KMS-11 (cell line): ENCODE data around the gene LBHD1.
"Not testable (repeated sequence)": the region's sequence is repeated elsewhere in the genome, so short reads cannot be mapped to it uniquely, and the experiment has no call there.

Experiments
- H2AFZ ChIP-seq: fragments of 200-600 bp; sonication (generic); 2 replicates; pipeline ENCODE4 v1.6.1; 2016; ENCODE audit warnings: antibody characterized with exemption, mixed run types, low read depth
- H3K27ac ChIP-seq: fragments of 200-600 bp; sonication (generic); 2 replicates; pipeline ENCODE4 v1.6.1; 2016; ENCODE audit warnings: mild to moderate bottlenecking, mixed run types
- H3K27me3 ChIP-seq: fragments of 200-600 bp; sonication (generic); 2 replicates; pipeline ENCODE4 v1.6.1; 2017; ENCODE audit warnings: mild to moderate bottlenecking, low read depth, mixed run types, moderate library complexity; ENCODE audit not compliant: insufficient read depth
- H3K36me3 ChIP-seq: fragments of 200-600 bp; sonication (generic); 2 replicates; pipeline ENCODE4 v1.6.1; 2017; ENCODE audit warnings: mild to moderate bottlenecking, mixed run types; ENCODE audit not compliant: insufficient read depth
- H3K4me1 ChIP-seq: fragments of 200-600 bp; sonication (generic); 2 replicates; pipeline ENCODE4 v1.6.1; 2016; ENCODE audit warnings: mild to moderate bottlenecking, low read depth, mixed run types; ENCODE audit not compliant: poor library complexity, severe bottlenecking
- H3K4me2 ChIP-seq: fragments of 200-600 bp; sonication (generic); 2 replicates; pipeline ENCODE4 v1.7.0; 2016; ENCODE audit warnings: mild to moderate bottlenecking, mixed run types
- H3K4me3 ChIP-seq: fragments of 200-600 bp; sonication (generic); IDR thresholded peaks from 2 replicates; pipeline ENCODE4 v1.6.1; 2017; ENCODE audit warnings: low read depth, low read length, mixed read lengths; ENCODE audit not compliant: insufficient read depth
- H3K79me2 ChIP-seq: fragments of 200-600 bp; sonication (generic); 2 replicates; pipeline ENCODE4 v1.6.1; 2016; ENCODE audit warnings: low read depth, mixed run types; ENCODE audit not compliant: insufficient read depth
- H3K9ac ChIP-seq: fragments of 200-600 bp; sonication (generic); 2 replicates; pipeline ENCODE4 v1.6.1; 2016; ENCODE audit warnings: mild to moderate bottlenecking, mixed run types
- H4K20me1 ChIP-seq: fragments of 200-600 bp; sonication (generic); 2 replicates; pipeline ENCODE4 v1.6.1; 2016; ENCODE audit warnings: mild to moderate bottlenecking, mixed run types; ENCODE audit not compliant: insufficient read depth
- CTCF ChIP-seq: fragments of 200-600 bp; sonication (generic); conservative IDR thresholded peaks from 2 replicates; pipeline ENCODE4 v1.6.1; 2017; ENCODE audit warnings: low read depth, mild to moderate bottlenecking, antibody characterized with exemption, low read length, moderate library complexity, mixed read lengths

LBHD1 gene

GRCh38 chr11:62621027-62621566, 51.0 kb downstream of the LBHD1 start:
- no peaks in the 10 kb centered on the region for H3K27me3 ChIP-seq
- TF ChIP-seq CTCF, result no peak
- H3K4me3 ChIP-seq, result no peak overlapping the region
- H3K9ac ChIP-seq, result peak overlapping the region; percentile 65; the same call in 1 of the 2 replicates
- H3K27ac ChIP-seq, result peak overlapping the region; percentile 56
- H4K20me1 ChIP-seq, result no peaks in the 10 kb centered on the region
- H2AFZ ChIP-seq, result peak overlapping the region; percentile 70; the same call in 1 of the 2 replicates
- peaks cover 22% of the 10 kb centered on the region for H3K4me1 ChIP-seq
- H3K4me2 ChIP-seq, result peak overlapping the region; percentile 71
- H3K79me2 ChIP-seq, result no peaks in the 10 kb centered on the region
- H3K36me3 ChIP-seq, result no peaks in the 10 kb centered on the region

- not testable (repeated sequence) for H3K79me2 ChIP-seq, H2AFZ ChIP-seq, H3K4me3 ChIP-seq, H3K27me3 ChIP-seq, H3K9ac ChIP-seq, H3K27ac ChIP-seq, H3K4me2 ChIP-seq, H3K36me3 ChIP-seq, H4K20me1 ChIP-seq
- H3K4me1 ChIP-seq, result peaks cover 35% of the 10 kb centered on the region
Measured at GRCh38 chr11:62616957-62617356, 55.1 kb downstream of the LBHD1 start.

- H3K27me3 ChIP-seq, result no peaks in the 10 kb centered on the region
- H3K4me3 ChIP-seq, result no peak overlapping the region
- H3K36me3 ChIP-seq, result no peaks in the 10 kb centered on the region
- no peak overlapping the region for H3K27ac ChIP-seq
- H2AFZ ChIP-seq, result no peak overlapping the region
- no peaks in the 10 kb centered on the region for H3K79me2 ChIP-seq
- no peak overlapping the region for H3K9ac ChIP-seq
- TF ChIP-seq CTCF, result no peak
- H3K4me2 ChIP-seq, result no peak overlapping the region
- H3K4me1 ChIP-seq, result peaks cover 36% of the 10 kb centered on the region
- no peaks in the 10 kb centered on the region for H4K20me1 ChIP-seq
Measured at GRCh38 chr11:62615521-62615920, 56.5 kb downstream of the LBHD1 start.

- no peak overlapping the region for H3K9ac ChIP-seq
- H4K20me1 ChIP-seq, result no peaks in the 10 kb centered on the region
- peaks cover 28% of the 10 kb centered on the region for H3K4me1 ChIP-seq
- H3K4me2 ChIP-seq, result no peak overlapping the region
- H2AFZ ChIP-seq, result no peak overlapping the region
- no peaks in the 10 kb centered on the region for H3K27me3 ChIP-seq
- no peak overlapping the region; the same call in 1 of the 2 replicates for H3K27ac ChIP-seq
- no peak overlapping the region for H3K4me3 ChIP-seq
- no peaks in the 10 kb centered on the region for H3K36me3 ChIP-seq
- H3K79me2 ChIP-seq, result no peaks in the 10 kb centered on the region
- TF ChIP-seq CTCF, result no peak
Measured at GRCh38 chr11:62614275-62614674, 57.8 kb downstream of the LBHD1 start.

- peaks cover 28% of the 10 kb centered on the region for H3K4me1 ChIP-seq
- H3K9ac ChIP-seq, result no peak overlapping the region
- TF ChIP-seq CTCF, result no peak
- H3K4me2 ChIP-seq, result peak overlapping the region; percentile 39; the same call in 1 of the 2 replicates
- H3K36me3 ChIP-seq, result no peaks in the 10 kb centered on the region
- no peak overlapping the region for H3K4me3 ChIP-seq
- H2AFZ ChIP-seq, result no peak overlapping the region
- no peak overlapping the region for H3K27ac ChIP-seq
- H3K79me2 ChIP-seq, result no peaks in the 10 kb centered on the region
- H4K20me1 ChIP-seq, result no peaks in the 10 kb centered on the region
- no peaks in the 10 kb centered on the region for H3K27me3 ChIP-seq
Measured at GRCh38 chr11:62613291-62613778, 58.7 kb downstream of the LBHD1 start.
